Sciatic nerve (tissue), 2 donors: ENCODE results near the gene SHISA9. TPM values are rescaled to one million over a fixed set of nuclear protein-coding genes. Genes with fewer than 3 reads are reported as not detected.

Experiments
- ATAC-seq: fragments of 200-7000 bp; cut with Tn5 transposase; one replicate; pipeline ENCODE4 v1.9.1; 2020; ENCODE audit warnings: mild to moderate bottlenecking, moderate library complexity
- DNase-seq: peaks from one replicate; pipeline ENCODE4 v3.0.0-alpha.2; 2020; ENCODE audit warnings: low spot score
- intact Hi-C: fragments of 100-400 bp; cut with DNase I; formaldehyde crosslinking; loops from one replicate; pipeline ENCODE4 v1.14.2; 2022
- total RNA-seq: library from RNA; stranded (reverse); fragmentation: NEBNext Ultra II Directional; extraction: Animal tissue kit (Norgen Biotek cat#: 25700); gene quantifications from one replicate; pipeline ENCODE4 v1.2.1, GENCODE V29; 2021
- donor health status: DM: no; HTN: no; CAD: no.
- donor health status: DM: no; HTN: no; CAD: no.

Gene SHISA9
- total RNA-seq, 1 donor from 2014 or later, result 3.8 TPM

DNA sequence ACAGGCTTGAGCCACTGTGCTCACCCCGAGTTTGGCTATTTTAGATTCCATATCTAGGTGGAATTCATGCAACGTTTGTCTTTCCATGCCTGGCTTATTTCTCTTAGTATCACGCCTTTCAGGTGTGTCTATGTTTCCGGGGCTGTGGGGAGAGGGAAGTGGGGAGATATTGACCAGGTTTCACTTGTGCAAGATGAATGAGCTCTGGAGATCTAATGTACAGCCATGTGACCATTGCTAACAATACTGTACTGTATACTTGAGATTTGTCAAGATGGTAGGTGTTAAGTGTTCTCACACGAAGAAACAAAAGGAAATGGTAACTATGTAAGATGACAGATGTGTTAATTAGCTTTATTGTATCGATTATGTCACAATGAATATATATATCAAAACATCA, 199.6 kb downstream of the SHISA9 start:
- DNase-seq (no peak), ATAC-seq (no peak)
- intact Hi-C loops, result no loop called here

DNA sequence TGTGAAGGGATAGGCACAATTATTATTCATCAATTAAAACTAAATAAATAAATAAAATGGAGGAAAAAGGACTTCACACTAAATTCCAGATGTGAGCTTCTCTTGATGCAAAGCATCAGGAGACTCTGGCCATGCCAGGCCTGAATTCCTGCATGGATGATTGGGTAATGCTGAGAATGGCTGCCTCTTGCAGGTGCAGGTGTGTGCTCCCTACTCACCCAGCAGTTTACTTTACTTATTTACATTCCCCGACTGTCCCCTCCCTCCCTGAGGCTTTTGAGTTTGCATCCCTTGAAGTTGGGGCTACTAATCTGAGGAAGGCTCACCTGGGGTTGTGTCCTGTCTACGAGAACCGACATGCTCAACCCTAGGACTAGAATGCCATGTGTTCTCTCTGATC, 200.4 kb downstream of the SHISA9 start:
- ATAC-seq, result no peak
- DNase-seq, result no peak
- intact Hi-C loops, result no loop called here

DNA sequence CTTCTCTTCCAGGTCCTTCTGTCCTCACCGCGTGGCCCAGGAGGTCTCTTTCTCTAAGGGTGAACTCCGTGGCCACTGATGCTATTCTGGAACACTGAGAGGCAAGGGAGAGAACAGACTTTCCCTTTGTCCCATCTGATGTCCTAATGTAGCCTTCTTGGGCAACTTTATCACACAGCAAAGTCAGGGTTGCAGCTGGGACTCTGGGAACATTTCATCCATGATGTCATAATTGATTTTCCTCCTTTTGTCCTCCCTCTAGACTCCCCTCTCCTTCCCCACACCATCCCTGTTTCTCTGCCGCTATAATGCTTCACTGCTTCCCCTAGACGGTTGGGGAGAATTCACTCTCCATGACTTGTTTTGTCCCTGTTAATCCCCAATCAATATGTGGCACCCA, 201.0 kb downstream of the SHISA9 start:
- ATAC-seq (no peak), DNase-seq (no peak)
- intact Hi-C loops, result no loop called here

DNA sequence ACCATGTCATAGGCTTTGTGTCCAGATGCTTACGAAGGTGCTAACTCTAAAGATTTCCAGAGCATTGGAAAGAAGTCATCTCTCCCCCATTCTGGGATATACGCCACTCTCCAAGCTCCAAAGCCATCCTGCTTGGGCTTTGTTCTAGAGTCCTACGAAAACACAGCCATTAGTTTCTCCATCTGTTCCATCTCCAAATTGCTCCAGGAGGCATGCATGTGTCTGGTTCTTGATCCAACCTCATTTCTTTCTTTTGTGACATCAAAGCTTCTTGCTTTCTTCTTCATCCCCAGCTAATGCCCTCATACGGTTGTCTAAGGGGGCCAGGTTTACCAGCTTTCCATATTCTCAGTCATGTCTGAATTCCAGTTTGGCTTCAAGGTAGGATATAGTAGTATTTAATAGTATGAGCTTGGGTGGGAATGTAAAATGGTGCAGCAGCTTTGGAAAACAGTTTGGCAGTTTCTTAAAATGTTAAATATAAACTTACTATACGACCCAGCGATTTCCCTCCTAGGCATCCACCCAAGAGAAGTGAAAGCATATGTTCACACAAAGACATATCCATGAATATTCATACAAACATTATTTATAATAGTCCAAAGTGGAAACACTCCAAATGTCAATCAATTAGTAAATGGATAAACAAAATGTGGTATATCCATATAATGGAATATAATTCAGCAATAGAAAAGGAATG, 202.6 kb downstream of the SHISA9 start:
- intact Hi-C loops, result no loop called here
- ATAC-seq (no peak), DNase-seq (no peak)

DNA sequence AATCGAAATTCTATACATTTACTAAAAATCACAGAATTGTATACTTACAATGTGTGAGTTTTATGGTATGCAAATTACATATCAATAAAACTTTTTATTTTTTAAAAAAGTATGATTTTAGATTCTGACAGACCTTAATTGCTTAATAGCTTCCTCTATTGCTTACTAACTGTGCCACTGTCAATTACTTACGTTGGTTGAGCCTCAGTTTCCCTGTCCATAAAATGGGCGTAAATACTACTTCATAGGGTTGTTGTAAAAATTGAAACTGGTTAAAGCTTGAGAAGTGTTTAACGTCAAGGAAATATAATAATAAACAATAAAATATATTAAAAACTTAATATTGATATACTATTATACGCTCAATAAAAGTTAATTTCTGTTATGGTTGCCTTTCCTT, 203.4 kb downstream of the SHISA9 start:
- intact Hi-C loops, result no loop called here
- no peak for DNase-seq
- no peak for ATAC-seq

DNA sequence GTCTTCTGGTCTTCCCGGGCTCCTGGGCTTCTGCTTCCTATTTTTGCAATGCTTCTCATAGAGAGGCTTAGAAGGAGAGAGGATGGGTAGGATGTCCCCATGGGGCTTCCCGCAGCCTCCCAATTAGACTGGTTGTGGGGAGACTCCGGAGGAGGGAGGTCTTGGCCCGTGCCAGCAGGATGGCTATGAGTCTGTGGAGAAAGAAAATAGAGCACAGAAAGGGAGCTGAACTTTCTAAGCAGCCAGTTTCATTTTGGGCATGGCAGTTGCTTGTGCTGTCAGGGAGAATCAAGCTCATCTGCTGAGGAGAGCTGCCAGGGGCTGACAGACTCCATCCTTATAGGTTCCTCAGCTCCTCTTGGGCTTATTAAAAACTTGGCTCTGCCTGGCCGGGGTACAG, 204.0 kb downstream of the SHISA9 start:
- ATAC-seq (no peak), DNase-seq (no peak)
- intact Hi-C loops, result no loop called here

DNA sequence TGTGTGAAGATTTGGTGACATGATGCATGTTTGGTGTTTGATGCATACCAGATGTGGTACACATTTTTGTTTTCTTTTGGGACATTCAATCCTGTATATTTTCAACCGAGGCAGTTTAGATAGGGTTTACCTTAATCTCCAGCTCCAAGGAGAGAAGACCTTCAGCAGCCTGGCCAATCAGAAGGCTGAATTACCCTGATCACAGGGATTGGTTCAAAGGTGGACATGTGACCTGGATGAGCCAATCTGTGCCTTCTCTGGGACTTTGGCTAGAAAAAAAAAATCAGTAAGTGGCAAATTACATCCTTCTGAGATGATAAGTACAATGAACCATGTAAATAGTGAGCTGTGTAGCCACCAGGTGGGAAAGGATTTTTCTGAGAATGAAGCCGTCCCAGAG, 205.1 kb downstream of the SHISA9 start:
- ATAC-seq, result no peak
- DNase-seq, result no peak
- intact Hi-C loops, result no loop called here

DNA sequence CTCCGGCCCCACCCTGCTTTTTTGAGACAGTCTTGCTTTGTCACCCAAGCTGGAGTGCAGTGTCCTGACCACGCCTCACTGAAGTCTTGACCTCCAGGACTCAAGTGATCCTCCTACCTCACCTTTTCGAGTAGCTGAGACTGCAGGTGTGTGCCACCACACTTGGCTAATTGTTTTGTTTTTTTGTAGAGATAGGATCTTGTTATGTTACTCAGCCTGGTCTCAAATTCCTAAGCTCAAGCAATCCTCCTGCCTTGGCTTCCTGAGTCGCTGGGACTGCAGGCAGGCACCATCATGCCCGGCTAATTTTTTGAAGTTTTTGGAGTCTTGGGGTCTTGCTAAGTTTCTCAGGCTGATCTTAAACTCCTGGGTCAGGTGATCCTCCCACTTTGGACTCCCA, 206.7 kb downstream of the SHISA9 start:
- no peak for DNase-seq
- no peak for ATAC-seq
- intact Hi-C loops, result no loop called here

DNA sequence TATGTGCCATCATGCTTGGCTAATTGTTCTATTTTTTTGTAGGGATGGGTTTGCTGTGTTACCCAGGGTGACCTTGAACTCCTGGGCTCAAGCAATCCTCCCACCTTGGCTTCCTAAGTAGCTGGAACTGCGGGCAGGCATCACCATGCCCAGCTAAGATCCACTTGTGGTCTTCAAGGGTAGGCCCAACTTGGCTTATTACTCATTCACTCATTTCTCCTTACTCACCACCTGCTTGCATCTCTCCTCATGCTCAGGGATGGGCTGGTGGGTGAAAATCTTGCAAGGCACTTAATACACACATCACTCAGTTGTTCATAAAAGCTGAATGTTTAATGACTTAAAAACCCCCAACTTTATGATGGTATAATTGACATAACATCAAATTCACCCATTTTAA, 207.8 kb downstream of the SHISA9 start:
- intact Hi-C loops, result no loop called here

DNA sequence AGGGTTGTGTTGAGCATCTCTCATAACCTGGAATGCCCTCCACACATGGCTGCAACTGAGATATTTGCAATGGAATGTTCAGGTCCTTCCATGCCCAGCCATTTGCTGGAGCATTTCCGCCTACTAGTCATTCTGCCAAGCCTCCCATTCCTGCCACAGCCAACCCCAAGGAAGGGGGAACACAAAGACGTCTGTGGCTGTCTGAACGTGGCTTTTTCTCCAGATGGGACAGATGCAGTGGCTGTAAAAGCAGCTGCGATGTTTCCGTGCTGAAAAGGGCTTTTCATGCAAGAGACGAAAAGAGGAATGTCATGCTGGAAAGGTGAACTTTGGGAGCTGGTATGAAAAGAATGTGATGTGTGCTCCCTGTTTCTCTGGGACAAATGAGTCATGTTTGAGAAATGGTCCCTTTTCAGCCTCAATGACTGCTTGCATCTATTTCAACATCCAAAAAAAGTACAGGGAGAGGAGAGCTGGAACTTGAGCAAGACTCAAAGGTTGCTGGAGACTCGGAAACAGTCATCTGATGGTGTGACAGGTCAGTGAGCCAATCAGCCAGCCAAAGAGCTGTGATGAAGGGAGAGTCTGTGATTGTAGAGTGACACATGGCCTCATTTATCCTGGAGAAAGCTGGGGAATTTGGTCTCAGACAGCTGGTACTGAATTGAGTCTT, 208.9 kb downstream of the SHISA9 start:
- DNase-seq, result no peak
- ATAC-seq, result no peak
- intact Hi-C loops, result no loop called here

More for the DNA sequence above, 207.8 kb downstream of the SHISA9 start:
- ATAC-seq (no peak), DNase-seq (no peak)

DNA sequence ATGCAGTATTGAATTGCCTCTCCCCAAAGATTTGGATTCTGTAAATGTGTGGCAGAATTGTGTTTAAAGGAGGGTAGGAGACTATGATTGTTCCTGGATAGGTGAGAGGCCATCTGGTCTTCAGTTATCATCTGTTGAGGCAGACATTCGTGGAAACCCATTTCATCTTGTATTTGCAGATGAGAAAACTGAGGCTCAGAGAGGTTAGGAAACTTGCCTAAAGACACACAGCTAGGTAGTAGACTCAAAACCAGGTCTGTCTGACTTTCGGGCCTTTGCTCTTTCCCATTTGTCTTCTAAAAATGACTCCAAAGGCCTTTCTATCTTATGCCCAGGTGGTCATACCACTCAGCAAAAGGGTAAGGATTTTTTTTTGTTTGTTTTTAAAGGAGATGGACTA, 210.3 kb downstream of the SHISA9 start:
- no peak for ATAC-seq
- DNase-seq, result no peak
- intact Hi-C loops, result no loop called here

DNA sequence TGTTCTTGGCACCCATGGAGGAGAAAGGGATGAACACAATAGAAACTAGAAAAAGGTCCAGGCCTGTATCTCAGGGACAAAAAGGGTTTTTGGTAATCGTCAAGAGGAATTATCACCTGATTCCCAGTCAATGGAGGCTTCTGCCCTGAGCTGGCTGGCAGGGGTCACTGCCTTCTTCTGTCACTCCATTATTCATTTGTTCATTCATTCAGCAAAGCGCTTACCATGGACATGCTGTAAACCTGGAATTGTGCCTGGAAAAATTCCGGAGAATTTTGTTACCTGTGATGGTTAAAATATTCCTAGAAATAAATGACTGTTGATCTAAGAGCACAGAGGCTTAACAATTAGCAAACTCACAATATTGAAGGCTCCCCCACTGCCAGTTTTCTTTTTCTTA, 212.3 kb downstream of the SHISA9 start:
- intact Hi-C loops, result no loop called here
- ATAC-seq, result no peak
- DNase-seq, result no peak

DNA sequence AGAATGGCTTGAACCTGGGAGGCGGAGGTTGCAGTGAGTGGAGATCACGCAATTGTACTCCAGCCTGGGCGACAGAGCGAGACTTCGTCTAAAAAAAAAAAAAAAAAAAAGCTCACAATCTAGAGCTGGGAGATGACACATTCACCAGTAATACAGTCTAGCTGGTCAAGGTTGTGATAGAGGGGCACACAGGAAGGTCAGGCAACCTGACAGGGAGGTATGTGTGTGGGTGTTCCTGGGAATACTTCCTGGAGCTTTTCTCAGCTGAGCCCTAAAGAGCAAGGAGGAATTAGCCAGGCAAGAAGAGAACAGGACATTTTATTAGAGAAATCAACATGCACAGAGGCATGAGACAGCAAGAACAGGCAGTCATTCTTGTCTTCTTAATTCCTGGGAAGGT, 216.7 kb downstream of the SHISA9 start:
- ATAC-seq, result no peak

DNA sequence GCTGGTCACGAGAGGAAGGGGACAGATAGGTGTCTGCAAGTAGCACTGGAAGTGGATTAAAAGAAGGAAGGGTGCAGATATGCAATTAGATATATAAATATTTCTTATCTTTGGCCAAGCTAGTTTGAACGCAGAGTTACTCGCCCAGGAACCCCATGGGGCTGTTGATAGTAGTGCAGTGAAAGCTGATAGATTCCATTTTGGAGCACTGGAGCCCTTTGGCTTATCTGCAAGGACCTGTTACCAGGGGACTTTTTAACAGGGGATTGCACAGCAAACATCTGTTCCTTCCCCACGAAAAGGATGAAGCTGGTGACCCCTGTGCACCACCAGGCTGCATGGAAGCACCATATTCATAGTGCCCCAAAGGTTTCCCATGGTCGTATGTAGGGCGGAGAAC, 218.7 kb downstream of the SHISA9 start:
- intact Hi-C loops, result loop anchor here (10.0 kb wide), 1 partner anchor 155 kb away; no protein-coding TSS in a partner anchor
- ATAC-seq, result no peak
- no peak for DNase-seq

More for the DNA sequence above, 216.7 kb downstream of the SHISA9 start:
- no peak for DNase-seq
- intact Hi-C loops, result no loop called here

DNA sequence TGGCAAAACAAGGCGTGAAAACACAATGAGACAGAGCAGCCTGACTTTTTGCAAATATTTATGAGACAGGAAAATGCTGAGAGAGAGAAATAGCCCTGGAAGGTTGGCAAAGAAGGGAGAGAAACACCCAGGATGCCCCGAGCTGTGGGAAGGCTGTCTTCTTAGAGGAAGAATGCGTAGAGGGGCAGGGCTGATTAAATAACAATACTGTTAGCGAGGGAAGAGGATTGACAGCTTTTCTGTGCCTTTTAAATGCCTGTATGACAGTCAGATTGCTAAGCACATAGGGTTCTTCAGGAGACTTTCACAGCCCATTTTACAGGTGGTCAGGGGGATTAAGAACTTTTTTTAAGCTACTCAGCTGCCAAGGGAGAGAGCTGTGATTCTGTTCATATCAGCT, 219.2 kb downstream of the SHISA9 start:
- intact Hi-C loops, result loop anchor here (10.0 kb wide), 1 partner anchor 156 kb away; no protein-coding TSS in a partner anchor
- DNase-seq (no peak), ATAC-seq (no peak)

DNA sequence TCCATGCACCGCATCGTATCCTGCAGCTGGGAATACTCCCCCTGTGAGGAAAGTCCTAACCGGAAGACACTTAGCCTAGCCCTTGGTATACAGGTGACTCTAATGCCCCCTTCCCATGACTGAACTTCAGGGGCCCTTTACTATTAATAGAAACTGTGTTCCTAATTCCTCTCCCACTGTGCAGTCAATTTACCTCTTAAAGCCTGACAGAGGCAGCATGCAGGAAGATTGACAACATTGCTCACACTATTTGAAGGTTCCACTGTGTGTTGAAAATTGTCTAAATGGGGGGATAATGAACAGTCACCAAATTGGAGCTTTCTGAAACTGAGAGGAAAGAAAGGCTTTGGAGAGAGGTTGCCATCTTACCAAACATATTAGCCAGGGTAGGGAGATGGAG, 222.6 kb downstream of the SHISA9 start:
- no peak for ATAC-seq
- no peak for DNase-seq
- intact Hi-C loops, result loop anchor here (10.0 kb wide), 1 partner anchor 159 kb away; no protein-coding TSS in a partner anchor

DNA sequence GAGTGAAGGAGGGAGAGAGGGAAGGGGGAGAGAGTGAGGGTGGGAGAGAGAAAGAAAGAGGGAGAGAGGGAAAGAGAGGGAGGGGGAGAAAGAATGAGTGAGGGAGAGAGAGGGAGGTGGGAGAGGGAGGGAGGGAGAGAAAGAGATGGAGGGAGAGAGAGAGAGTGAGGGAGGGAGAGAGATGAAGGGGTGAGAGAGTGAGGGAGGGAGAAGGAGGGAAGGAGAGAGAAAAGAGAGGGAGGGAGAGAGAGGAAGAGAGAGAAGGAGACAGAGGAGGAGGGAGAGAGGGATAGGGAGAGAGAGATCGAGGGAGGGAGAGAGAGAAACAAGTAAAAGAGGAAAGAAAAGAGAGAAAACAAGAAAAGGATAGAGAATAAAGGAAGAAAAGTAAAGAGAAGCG, 225.7 kb downstream of the SHISA9 start:
- intact Hi-C loops, result loop anchor here (10.0 kb wide), 1 partner anchor 162 kb away; no protein-coding TSS in a partner anchor
- no peak for ATAC-seq
- DNase-seq, result no peak

DNA sequence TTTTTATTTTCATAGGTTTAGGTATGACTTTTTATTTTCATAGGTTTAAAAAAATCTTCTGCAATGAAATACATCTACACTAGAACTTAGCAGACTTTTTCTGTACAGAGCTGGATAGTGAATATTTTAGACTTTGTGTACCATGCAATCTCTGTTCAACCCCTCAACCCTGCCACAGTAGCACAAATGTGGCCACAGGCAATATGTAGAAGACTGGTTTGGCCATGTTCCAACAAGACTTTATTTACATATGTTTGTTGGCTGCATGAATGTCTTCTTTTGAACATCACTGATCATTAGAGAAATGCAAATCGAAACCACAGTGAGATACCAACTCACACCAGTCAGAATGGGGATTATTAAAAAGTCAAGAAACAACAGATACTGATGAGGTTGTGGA, 229.2 kb downstream of the SHISA9 start:
- ATAC-seq, result no peak
- intact Hi-C loops, result no loop called here
- no peak for DNase-seq

DNA sequence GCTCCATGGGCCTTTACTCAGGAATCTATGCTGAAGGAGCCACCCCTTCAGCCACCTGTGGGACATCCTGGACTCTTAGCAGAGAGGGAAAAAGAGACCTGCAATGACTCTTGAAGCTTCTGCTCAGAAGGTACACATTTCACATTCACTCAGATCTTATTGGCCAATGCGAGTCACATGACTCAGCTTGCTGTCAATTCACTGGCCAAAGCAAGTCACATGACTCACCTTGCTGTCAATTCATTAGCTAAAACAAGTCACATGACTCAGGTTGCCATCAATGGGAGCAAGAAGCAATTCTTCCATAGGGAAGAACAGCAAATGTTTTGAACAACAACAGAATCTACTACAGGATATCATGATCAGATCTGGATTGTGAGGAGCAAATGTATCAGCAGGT, 233.4 kb downstream of the SHISA9 start:
- DNase-seq, result no peak
- intact Hi-C loops, result no loop called here
- ATAC-seq, result no peak

DNA sequence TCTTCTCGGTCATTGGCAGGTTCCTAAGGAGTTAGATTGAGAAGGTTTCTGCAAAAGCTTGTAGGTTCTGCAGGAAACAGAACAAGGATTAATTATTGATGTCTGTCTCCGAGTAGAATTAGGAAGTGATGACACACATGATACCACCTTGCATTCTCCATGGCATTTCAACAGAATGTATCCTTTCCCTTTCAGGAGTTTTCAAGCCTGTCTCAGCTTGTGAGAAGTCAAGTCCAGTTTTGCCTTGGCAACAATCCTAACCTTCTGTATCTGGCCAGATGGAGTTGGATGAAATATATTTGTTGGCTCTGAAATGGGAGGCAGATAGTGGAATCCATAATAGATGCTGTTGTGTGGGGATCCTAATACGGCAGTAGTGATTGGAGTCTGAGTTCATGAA, 235.5 kb downstream of the SHISA9 start:
- DNase-seq (no peak), ATAC-seq (no peak)
- intact Hi-C loops, result no loop called here

DNA sequence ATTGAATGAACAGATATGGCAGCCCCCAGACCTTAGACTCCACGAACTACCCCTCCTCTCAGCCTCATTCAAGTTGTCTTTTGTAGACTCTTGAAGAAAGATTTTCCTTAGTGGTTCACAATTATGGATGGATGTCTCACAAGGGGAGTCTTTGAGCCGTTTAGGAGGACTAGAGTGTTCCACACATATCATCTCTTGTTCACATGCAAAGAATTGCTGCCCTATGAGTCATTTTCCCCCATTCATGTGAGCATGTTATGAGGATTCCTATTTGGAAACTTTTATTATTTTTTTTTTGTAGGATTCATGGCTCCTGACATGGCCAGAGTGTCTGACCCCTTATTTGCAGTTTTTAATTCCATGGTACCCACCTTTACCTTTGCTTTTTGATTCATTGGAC, 237.1 kb downstream of the SHISA9 start:
- intact Hi-C loops, result no loop called here
- ATAC-seq (no peak), DNase-seq (no peak)
